ENCODE measurements around the gene NCOA6. TPM values are rescaled to one million over a fixed set of nuclear protein-coding genes. Genes with fewer than 3 reads are reported as not detected.
"Not testable (repeated sequence)": the region's sequence is repeated elsewhere in the genome, so short reads cannot be mapped to it uniquely, and the experiment has no call there.

Gene NCOA6
- total RNA-seq, 2 experiments from 2014 or later: 15.7 to 17.2 TPM

GRCh38 chr20:34781220-34781619, 44.2 kb downstream of the NCOA6 start:
- TF ChIP-seq, protein P1, sequence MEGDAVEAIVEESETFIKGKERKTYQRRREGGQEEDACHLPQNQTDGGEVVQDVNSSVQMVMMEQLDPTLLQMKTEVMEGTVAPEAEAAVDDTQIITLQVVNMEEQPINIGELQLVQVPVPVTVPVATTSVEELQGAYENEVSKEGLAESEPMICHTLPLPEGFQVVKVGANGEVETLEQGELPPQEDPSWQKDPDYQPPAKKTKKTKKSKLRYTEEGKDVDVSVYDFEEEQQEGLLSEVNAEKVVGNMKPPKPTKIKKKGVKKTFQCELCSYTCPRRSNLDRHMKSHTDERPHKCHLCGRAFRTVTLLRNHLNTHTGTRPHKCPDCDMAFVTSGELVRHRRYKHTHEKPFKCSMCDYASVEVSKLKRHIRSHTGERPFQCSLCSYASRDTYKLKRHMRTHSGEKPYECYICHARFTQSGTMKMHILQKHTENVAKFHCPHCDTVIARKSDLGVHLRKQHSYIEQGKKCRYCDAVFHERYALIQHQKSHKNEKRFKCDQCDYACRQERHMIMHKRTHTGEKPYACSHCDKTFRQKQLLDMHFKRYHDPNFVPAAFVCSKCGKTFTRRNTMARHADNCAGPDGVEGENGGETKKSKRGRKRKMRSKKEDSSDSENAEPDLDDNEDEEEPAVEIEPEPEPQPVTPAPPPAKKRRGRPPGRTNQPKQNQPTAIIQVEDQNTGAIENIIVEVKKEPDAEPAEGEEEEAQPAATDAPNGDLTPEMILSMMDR (IDR thresholded peaks at IDR 0.05): no peak
- ChIA-PET POLR2A (no interaction called here), CTCF (interaction anchor here (1.1 to 5.3 kb wide), 3 partner anchors 12 to 468 kb away, joined by 3 to 38 read pairs (median 3); no protein-coding TSS in a partner anchor)
- Mint-ChIP-seq H3K27ac (no peak overlapping the region), H3K4me1 (ENCODE audit: low read depth) (no peaks in the 10 kb centered on the region), H3K36me3 (ENCODE audit: low read depth) (peaks cover under 1% of the 10 kb centered on the region), H3K4me3 (no peak overlapping the region), H3K9me3 (no peaks in the 10 kb centered on the region), H3K27me3 (no peaks in the 10 kb centered on the region)
- DNase-seq (no peak), ATAC-seq (no peak)
- intact Hi-C loops (cut with micrococcal nuclease): no loop called here

- H3K27ac Mint-ChIP-seq; H3K4me3 Mint-ChIP-seq; intact Hi-C loops (cut with micrococcal nuclease); DNase-seq; H3K36me3 Mint-ChIP-seq (ENCODE audit: low read depth); H3K4me1 Mint-ChIP-seq (ENCODE audit: low read depth); H3K9me3 Mint-ChIP-seq; H3K27me3 Mint-ChIP-seq; POLR2A ChIA-PET; ATAC-seq: not testable (repeated sequence)
- CTCF ChIA-PET: interaction anchor here (1.3 to 5.3 kb wide), 2 partner anchors 11 to 41 kb away, joined by 3 to 38 read pairs; no protein-coding TSS in a partner anchor
Observed at GRCh38 chr20:34780291-34780690, 45.2 kb downstream of the NCOA6 start.

DNA sequence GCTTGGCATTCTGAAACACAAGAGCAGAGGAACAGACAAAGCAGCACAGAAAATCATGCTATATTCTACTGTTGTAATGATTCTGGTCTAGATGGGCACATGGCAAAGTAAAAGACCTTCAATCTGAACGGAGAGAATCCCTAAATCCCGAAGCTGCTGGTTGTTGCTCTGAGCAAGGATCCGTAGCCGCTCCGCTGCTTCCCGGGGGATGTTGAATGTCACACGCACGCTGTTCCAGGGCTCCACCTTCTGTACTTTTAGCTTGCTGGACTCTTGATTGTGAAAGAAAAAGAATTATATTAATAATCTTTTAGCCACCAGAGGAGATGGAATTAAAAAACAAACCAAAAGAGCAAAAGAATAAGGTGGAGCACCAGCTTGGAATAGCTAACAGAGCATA, 49.3 kb downstream of the NCOA6 start:
- Mint-ChIP-seq H3K27me3 (no peaks in the 10 kb centered on the region), H3K9me3 (no peaks in the 10 kb centered on the region), H3K4me1 (ENCODE audit: low read depth) (no peaks in the 10 kb centered on the region), H3K27ac (no peak overlapping the region), H3K4me3 (no peak overlapping the region), H3K36me3 (ENCODE audit: low read depth) (peaks cover 12% of the 10 kb centered on the region)
- intact Hi-C loops (cut with micrococcal nuclease): no loop called here
- POLR2A ChIA-PET: interaction anchor here (1.1 kb wide), 1 partner anchor 65 kb away, joined by 4 read pairs; no protein-coding TSS in a partner anchor
- DNase-seq: no peak
- no peak for ATAC-seq
- TF ChIP-seq, protein P1 (IDR thresholded peaks at IDR 0.05): no peak
- CTCF ChIA-PET: interaction anchor here (1.2 kb wide), 1 partner anchor 464 kb away, joined by 4 read pairs; no protein-coding TSS in a partner anchor

- no peaks in the 10 kb centered on the region for H3K4me1 Mint-ChIP-seq (ENCODE audit: low read depth)
- intact Hi-C loops (cut with micrococcal nuclease): no loop called here
- ChIA-PET POLR2A (interaction anchor here (1.1 kb wide), 1 partner anchor 22 kb away, joined by 3 read pairs; no protein-coding TSS in a partner anchor), CTCF (no interaction called here)
- H3K27ac Mint-ChIP-seq: no peak overlapping the region
- H3K9me3 Mint-ChIP-seq: no peaks in the 10 kb centered on the region
- H3K4me3 Mint-ChIP-seq: no peak overlapping the region
- H3K27me3 Mint-ChIP-seq: no peaks in the 10 kb centered on the region
- DNase-seq (no peak), ATAC-seq (no peak)
- TF ChIP-seq, protein P1 (IDR thresholded peaks at IDR 0.05): no peak
- peaks cover 12% of the 10 kb centered on the region for H3K36me3 Mint-ChIP-seq (ENCODE audit: low read depth)
Observed at GRCh38 chr20:34774886-34775285, 50.6 kb downstream of the NCOA6 start.

GRCh38 chr20:34774449-34774848, 51.0 kb downstream of the NCOA6 start:
- intact Hi-C loops (cut with micrococcal nuclease): no loop called here
- ATAC-seq: no peak

More at GRCh38 chr20:34774449-34774848, 51.0 kb downstream of the NCOA6 start:
- TF ChIP-seq, protein P1 (IDR thresholded peaks at IDR 0.05): no peak
- Mint-ChIP-seq H3K4me1 (ENCODE audit: low read depth) (no peaks in the 10 kb centered on the region), H3K27me3 (no peaks in the 10 kb centered on the region), H3K36me3 (ENCODE audit: low read depth) (peaks cover 12% of the 10 kb centered on the region), H3K27ac (no peak overlapping the region), H3K9me3 (no peaks in the 10 kb centered on the region), H3K4me3 (no peak overlapping the region)
- CTCF ChIA-PET: no interaction called here
- DNase-seq: no peak
- POLR2A ChIA-PET: no interaction called here

Data from activated CD8-positive, alpha-beta T cell treated with anti-CD3 and anti-CD28 coated beads for 36 hours (primary cell).